Measurements from ENCODE around the gene TLCD4. TPM values are rescaled to one million over a fixed set of nuclear protein-coding genes. Genes with fewer than 3 reads are reported as not detected.

TLCD4 gene
- total RNA-seq, 1 experiment from 2014 or later = 14.1 TPM

GRCh38 chr1:95124342-95124741 is 7.2 kb downstream of the TLCD4 start:
- Histone ChIP-seq H3K27me3 (replicated peaks; ENCODE audit: control insufficient read depth, insufficient read depth, low read length) (no peaks in the 10 kb centered on the region), H3K36me3 (ENCODE audit: control insufficient read depth, insufficient read depth, low read length) (no peaks in the 10 kb centered on the region), H3K4me3 (ENCODE audit: low read depth, low read length) (no peak overlapping the region), H3K9me3 (no peaks in the 10 kb centered on the region), H3K4me1 (peaks cover 23% of the 10 kb centered on the region)
- ChIA-PET POLR2A (no interaction called here), CTCF (no interaction called here)
- intact Hi-C loops (cut with micrococcal nuclease; ENCODE audit: unreplicated experiment) = no loop called here
- Mint-ChIP-seq H3K36me3 (ENCODE audit: insufficient read depth, unreplicated experiment) (no peaks in the 10 kb centered on the region), H3K9me3 (ENCODE audit: unreplicated experiment) (no peaks in the 10 kb centered on the region), H3K27ac (ENCODE audit: unreplicated experiment) (no peak overlapping the region), H3K4me3 (ENCODE audit: unreplicated experiment) (no peak overlapping the region), H3K27me3 (ENCODE audit: insufficient read depth, unreplicated experiment) (no peaks in the 10 kb centered on the region), H3K4me1 (ENCODE audit: low read depth, unreplicated experiment) (peaks cover 14% of the 10 kb centered on the region)
- no peak for TF ChIP-seq CTCF (IDR thresholded peaks at IDR 0.05; ENCODE audit: insufficient read depth in 1 of 2, low read depth in 1 of 2, low read length in 1 of 2, severe bottlenecking in 1 of 2, unreplicated experiment in 1 of 2)
- no TSS peak for BruUV-seq (replicated peaks)
- no peak for DNase-seq

GRCh38 chr1:95126366-95126765 is 9.2 kb downstream of the TLCD4 start:
- CTCF ChIA-PET = no interaction called here
- no peak overlapping the region for H3K27ac Mint-ChIP-seq (ENCODE audit: unreplicated experiment)
- TF ChIP-seq CTCF (IDR thresholded peaks at IDR 0.05; ENCODE audit: insufficient read depth in 1 of 2, low read depth in 1 of 2, low read length in 1 of 2, severe bottlenecking in 1 of 2, unreplicated experiment in 1 of 2) = no peak

GRCh38 chr1:95126846-95127245 is 9.7 kb downstream of the TLCD4 start:
- intact Hi-C loops (cut with micrococcal nuclease; ENCODE audit: unreplicated experiment) = no loop called here

More at GRCh38 chr1:95126366-95126765, 9.2 kb downstream of the TLCD4 start:
- H3K4me1 Mint-ChIP-seq (ENCODE audit: low read depth, unreplicated experiment) = peaks cover 7% of the 10 kb centered on the region
- POLR2A ChIA-PET = no interaction called here
- H3K27me3 Mint-ChIP-seq (ENCODE audit: insufficient read depth, unreplicated experiment) = no peaks in the 10 kb centered on the region
- peaks cover 18% of the 10 kb centered on the region for H3K4me1 ChIP-seq
- no peaks in the 10 kb centered on the region for H3K27me3 ChIP-seq (replicated peaks; ENCODE audit: control insufficient read depth, insufficient read depth, low read length)
- no peak overlapping the region for H3K4me3 Mint-ChIP-seq (ENCODE audit: unreplicated experiment)
- intact Hi-C loops (cut with micrococcal nuclease; ENCODE audit: unreplicated experiment) = no loop called here
- BruUV-seq (replicated peaks) = no TSS peak
- H3K4me3 ChIP-seq (ENCODE audit: low read depth, low read length) = no peak overlapping the region
- DNase-seq = no peak
- no peaks in the 10 kb centered on the region for H3K36me3 ChIP-seq (ENCODE audit: control insufficient read depth, insufficient read depth, low read length)
- H3K36me3 Mint-ChIP-seq (ENCODE audit: insufficient read depth, unreplicated experiment) = no peaks in the 10 kb centered on the region
- H3K9me3 ChIP-seq = no peaks in the 10 kb centered on the region
- H3K9me3 Mint-ChIP-seq (ENCODE audit: unreplicated experiment) = no peaks in the 10 kb centered on the region

More at GRCh38 chr1:95126846-95127245, 9.7 kb downstream of the TLCD4 start:
- peaks cover 7% of the 10 kb centered on the region for H3K4me1 Mint-ChIP-seq (ENCODE audit: low read depth, unreplicated experiment)
- H3K4me3 ChIP-seq (ENCODE audit: low read depth, low read length) = no peak overlapping the region
- no TSS peak for BruUV-seq (replicated peaks)
- H3K4me3 Mint-ChIP-seq (ENCODE audit: unreplicated experiment) = no peak overlapping the region
- no peaks in the 10 kb centered on the region for H3K36me3 ChIP-seq (ENCODE audit: control insufficient read depth, insufficient read depth, low read length)
- no peaks in the 10 kb centered on the region for H3K27me3 Mint-ChIP-seq (ENCODE audit: insufficient read depth, unreplicated experiment)
- H3K27me3 ChIP-seq (replicated peaks; ENCODE audit: control insufficient read depth, insufficient read depth, low read length) = no peaks in the 10 kb centered on the region
- POLR2A ChIA-PET = no interaction called here
- H3K4me1 ChIP-seq = peaks cover 13% of the 10 kb centered on the region
- CTCF ChIA-PET = no interaction called here
- H3K9me3 ChIP-seq = no peaks in the 10 kb centered on the region
- H3K36me3 Mint-ChIP-seq (ENCODE audit: insufficient read depth, unreplicated experiment) = no peaks in the 10 kb centered on the region
- H3K9me3 Mint-ChIP-seq (ENCODE audit: unreplicated experiment) = no peaks in the 10 kb centered on the region
- TF ChIP-seq CTCF (IDR thresholded peaks at IDR 0.05; ENCODE audit: insufficient read depth in 1 of 2, low read depth in 1 of 2, low read length in 1 of 2, severe bottlenecking in 1 of 2, unreplicated experiment in 1 of 2) = no peak
- no peak for DNase-seq
- no peak overlapping the region for H3K27ac Mint-ChIP-seq (ENCODE audit: unreplicated experiment)

Data from Caco-2 (cell line).